Activated CD4-positive, alpha-beta T cell treated with anti-CD3 and anti-CD28 coated beads, Interleukin-2, amount 50 U/mL, for 24 hours (primary cell): Measurements from ENCODE around the gene PCDHGB3.
"Not testable (repeated sequence)": the region's sequence is repeated elsewhere in the genome, so short reads cannot be mapped to it uniquely, and the experiment has no call there.

Experiments
- DNase-seq, 2 donors: peaks; one replicate each; pipeline ENCODE4 v3.0.0-alpha.2; 2020; ENCODE audit warnings: low read depth in 1 of 2, low spot score in 1 of 2

PCDHGB3 gene

DNA sequence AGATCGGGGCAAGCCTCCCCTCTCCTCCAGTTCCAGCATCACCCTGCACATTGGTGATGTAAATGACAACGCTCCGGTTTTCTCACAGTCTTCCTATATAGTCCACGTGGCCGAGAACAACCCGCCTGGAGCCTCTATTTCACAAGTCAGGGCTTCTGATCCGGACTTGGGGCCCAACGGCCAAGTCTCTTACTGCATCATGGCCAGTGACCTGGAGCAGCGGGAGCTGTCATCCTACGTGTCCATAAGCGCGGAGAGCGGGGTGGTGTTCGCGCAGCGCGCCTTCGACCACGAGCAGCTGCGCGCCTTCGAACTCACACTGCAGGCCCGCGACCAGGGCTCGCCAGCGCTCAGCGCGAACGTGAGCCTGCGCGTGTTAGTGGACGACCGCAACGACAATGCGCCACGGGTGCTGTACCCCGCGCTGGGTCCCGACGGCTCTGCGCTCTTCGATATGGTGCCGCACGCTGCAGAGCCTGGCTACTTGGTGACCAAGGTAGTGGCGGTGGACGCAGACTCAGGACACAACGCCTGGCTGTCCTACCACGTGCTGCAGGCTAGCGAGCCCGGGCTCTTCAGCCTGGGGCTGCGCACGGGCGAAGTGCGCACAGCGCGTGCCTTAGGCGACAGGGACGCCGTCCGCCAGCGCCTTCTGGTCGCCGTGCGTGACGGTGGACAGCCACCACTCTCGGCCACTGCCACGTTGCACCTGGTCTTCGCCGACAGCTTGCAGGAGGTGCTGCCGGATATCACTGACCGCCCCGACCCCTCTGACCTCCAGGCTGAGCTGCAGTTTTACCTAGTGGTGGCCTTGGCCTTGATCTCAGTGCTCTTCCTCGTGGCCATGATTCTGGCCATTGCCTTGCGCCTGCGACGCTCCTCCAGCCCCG, 19.4 kb downstream of the PCDHGB3 start:
- DNase-seq, result no peak

DNA sequence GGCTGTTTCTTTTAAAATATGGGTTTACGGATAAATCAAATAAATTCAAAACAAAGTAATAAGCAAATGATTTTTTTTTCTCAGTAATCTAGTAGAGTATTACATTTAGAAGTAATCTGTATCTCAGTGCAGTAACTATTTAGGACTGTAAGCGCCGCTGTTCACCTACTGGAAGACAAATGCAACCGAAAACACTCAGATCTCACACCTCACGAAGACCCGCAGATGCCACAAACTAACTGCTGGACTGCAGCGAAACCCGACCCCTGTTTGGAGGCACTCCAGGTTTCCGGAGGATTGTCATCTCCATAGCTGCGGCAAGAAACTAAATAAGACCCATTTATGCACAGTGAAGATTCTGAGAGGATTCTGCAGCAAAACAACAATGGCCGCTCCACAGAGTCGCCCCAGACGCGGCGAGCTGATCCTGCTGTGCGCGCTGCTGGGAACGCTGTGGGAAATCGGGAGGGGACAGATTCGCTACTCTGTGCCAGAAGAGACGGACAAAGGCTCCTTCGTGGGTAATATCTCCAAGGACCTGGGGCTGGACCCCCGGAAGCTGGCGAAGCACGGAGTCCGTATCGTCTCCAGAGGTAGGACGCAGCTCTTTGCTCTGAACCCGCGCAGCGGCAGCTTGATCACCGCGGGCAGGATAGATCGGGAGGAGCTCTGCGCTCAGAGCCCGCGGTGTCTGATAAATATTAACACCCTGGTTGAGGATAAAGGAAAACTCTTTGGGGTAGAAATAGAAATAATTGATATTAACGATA, 22.6 kb downstream of the PCDHGB3 start, which contains the start of gene PCDHGA8:
Gene PCDHGA8, plus strand, starts transcription at position 205 of the 770 bp plus-strand sequence. Its CDS starts 181 bp downstream, at position 386.
- no peak for DNase-seq

DNA sequence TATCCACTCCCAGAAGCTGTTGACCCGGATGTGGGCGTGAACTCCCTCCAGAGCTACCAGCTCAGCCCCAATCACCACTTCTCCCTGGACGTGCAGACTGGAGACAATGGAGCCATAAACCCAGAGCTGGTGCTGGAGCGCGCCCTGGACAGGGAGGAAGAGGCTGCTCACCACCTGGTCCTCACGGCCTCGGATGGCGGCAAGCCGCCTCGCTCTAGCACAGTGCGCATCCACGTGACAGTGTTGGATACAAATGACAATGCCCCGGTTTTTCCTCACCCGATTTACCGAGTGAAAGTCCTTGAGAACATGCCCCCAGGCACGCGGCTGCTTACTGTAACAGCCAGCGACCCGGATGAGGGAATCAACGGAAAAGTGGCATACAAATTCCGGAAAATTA, 23.2 kb downstream of the PCDHGB3 start:
- no peak for DNase-seq

DNA sequence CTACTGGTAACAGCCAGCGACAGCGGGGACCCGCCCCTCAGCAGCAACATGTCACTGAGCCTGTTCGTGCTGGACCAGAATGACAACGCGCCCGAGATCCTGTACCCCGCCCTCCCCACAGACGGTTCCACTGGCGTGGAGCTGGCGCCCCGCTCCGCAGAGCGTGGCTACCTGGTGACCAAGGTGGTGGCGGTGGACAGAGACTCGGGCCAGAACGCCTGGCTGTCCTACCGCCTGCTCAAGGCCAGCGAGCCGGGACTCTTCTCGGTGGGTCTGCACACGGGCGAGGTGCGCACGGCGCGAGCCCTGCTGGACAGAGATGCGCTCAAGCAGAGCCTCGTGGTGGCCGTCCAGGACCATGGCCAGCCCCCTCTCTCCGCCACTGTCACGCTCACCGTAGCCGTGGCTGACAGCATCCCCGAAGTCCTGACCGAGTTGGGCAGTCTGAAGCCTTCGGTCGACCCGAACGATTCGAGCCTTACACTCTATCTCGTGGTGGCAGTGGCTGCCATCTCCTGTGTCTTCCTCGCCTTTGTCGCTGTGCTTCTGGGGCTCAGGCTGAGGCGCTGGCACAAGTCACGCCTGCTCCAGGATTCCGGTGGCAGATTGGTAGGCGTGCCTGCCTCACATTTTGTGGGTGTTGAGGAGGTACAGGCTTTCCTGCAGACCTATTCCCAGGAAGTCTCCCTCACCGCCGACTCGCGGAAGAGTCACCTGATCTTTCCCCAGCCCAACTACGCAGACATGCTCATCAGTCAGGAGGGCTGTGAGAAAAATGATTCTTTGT, 24.6 kb downstream of the PCDHGB3 start:
- not testable (repeated sequence) for DNase-seq

DNA sequence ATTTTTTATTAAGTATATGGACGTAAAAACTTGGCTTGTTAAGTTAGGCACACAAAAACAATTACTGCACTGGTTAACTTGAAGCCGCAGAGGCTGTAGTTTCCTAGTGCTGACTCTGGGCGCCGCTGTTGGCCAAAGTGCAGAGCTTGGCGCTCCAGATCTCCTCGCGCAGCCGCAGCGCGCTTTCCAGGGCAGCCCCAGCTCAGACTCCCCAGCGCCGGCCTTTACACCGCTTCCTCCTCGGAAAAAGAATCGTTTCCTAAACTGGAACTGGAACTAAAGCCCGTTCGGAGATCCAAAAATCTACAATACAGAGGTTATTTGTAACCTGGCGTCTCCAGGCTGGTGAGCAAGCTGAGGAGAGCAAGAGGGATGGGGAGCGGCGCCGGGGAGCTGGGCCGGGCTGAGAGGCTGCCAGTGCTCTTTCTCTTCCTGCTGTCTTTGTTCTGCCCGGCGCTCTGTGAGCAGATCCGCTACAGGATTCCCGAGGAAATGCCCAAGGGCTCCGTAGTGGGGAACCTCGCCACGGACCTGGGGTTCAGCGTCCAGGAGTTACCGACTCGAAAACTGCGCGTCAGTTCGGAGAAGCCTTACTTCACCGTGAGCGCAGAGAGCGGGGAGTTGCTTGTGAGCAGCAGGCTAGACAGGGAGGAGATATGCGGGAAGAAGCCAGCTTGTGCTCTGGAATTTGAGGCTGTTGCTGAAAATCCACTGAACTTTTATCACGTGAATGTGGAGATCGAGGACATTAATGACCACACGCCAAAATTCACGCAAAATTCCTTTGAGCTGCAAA, 27.9 kb downstream of the PCDHGB3 start, which contains the start of gene PCDHGB5:
Gene PCDHGB5, plus strand, starts transcription at position 192 of the 796 bp plus-strand sequence. Its CDS starts 181 bp downstream, at position 373.
- not testable (repeated sequence) for DNase-seq

DNA sequence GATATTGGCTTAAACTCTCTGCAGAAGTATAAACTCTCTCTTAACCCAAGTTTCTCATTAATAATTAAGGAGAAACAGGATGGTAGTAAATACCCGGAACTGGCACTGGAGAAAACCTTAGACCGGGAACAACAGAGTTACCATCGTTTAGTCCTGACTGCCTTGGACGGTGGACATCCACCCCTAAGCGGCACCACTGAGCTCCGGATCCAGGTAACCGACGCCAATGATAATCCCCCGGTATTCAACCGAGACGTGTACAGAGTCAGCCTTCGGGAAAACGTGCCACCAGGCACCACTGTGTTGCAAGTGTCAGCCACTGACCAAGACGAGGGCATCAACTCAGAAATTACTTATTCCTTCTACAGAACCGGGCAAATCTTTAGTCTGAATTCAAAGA, 28.6 kb downstream of the PCDHGB3 start:
- no peak for DNase-seq

DNA sequence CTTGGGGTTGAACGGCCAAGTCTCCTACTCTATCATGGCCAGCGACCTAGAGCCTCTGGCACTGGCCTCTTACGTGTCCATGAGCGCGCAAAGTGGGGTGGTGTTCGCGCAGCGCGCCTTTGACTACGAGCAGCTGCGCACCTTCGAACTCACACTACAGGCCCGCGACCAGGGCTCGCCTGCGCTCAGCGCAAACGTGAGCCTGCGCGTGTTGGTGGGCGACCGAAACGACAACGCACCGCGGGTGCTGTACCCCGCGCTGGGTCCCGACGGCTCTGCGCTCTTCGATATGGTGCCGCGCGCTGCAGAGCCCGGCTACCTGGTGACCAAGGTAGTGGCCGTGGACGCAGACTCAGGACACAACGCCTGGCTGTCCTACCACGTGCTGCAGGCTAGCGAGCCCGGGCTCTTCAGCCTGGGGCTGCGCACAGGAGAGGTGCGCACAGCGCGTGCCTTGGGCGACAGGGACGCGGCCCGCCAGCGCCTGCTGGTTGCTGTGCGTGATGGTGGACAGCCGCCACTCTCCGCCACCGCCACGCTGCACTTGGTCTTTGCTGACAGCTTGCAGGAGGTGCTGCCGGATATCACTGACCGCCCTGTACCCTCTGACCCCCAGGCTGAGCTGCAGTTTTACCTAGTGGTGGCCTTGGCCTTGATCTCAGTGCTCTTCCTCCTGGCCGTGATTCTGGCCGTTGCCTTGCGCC, 29.7 kb downstream of the PCDHGB3 start:
- DNase-seq, result no peak

DNA sequence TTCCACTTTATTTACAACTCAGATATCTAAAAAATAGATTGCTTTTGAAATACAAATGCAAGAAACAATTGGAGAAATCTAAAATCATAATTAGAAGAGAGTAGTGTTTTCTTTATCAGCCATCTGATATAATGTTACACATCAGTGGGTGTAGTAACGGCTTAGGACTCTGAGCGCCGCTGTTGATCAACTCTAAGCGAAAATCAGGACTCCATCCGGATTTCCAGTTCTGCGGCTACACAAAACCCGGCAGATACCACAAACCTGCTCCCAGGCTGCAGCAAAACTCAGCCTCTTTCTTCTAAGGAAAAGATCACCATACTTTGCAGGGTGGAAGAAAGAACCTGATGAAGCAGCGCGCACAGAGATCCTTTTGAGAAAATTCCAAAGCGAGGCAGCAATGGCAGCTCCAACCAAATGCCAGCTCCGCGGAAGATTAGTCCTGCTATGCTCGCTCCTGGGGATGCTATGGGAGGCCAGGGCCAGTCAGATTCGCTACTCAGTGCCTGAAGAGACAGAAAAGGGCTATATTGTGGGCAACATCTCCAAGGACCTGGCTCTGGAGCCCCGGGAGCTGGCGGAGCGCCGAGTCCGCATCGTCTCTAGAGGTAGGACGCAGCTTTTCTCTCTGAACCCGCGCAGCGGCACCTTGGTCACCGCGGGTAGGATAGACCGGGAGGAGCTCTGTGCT, 32.7 kb downstream of the PCDHGB3 start, which contains the start of gene PCDHGA9:
Gene PCDHGA9, plus strand, starts transcription at position 226 of the 691 bp plus-strand sequence. Its CDS starts 175 bp downstream, at position 401.
- no peak for DNase-seq

DNA sequence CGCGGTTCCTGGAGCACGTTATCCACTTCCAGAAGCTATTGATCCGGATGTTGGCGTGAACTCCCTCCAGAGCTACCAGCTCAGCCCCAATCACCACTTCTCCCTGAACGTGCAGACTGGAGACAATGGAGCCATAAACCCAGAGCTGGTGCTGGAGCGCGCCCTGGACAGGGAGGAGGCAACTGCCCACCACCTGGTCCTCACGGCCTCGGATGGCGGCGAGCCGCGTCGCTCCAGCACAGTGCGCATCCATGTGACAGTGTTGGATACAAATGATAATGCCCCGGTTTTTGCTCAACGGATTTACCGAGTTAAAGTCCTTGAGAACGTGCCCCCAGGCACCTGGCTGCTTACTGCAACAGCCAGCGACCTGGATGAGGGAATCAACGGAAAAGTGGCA, 33.3 kb downstream of the PCDHGB3 start:
- no peak for DNase-seq

DNA sequence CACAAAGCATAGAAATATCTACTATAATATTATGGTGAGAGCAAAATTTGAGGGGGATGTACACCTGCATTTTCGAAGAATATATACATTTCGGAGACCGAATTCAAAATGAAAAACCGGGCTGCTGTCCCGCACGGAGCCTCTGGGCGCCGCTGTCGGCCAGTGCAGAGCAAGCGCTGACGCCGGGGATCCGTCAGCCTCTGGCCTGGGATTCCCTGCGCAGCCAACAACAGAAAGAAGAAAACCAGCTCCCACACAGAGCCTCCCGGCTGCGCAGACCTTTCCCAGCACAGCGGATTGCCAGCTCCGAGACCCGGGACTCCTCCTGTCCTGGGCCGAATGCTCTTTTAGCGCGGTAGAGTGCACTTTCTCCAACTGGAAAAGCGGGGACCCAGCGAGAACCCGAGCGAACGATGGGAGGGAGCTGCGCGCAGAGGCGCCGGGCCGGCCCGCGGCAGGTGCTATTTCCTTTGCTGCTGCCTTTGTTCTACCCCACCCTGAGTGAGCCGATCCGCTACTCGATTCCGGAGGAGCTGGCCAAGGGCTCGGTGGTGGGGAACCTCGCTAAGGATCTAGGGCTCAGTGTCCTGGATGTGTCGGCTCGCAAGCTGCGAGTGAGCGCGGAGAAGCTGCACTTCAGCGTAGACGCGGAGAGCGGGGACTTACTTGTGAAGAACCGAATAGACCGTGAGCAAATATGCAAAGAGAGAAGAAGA, 37.9 kb downstream of the PCDHGB3 start, which contains the start of gene PCDHGB6:
Gene PCDHGB6, plus strand, starts transcription at position 232 of the 716 bp plus-strand sequence. Its CDS starts 182 bp downstream, at position 414.
- peak in 1 of 2 donors; percentile 24 for DNase-seq

DNA sequence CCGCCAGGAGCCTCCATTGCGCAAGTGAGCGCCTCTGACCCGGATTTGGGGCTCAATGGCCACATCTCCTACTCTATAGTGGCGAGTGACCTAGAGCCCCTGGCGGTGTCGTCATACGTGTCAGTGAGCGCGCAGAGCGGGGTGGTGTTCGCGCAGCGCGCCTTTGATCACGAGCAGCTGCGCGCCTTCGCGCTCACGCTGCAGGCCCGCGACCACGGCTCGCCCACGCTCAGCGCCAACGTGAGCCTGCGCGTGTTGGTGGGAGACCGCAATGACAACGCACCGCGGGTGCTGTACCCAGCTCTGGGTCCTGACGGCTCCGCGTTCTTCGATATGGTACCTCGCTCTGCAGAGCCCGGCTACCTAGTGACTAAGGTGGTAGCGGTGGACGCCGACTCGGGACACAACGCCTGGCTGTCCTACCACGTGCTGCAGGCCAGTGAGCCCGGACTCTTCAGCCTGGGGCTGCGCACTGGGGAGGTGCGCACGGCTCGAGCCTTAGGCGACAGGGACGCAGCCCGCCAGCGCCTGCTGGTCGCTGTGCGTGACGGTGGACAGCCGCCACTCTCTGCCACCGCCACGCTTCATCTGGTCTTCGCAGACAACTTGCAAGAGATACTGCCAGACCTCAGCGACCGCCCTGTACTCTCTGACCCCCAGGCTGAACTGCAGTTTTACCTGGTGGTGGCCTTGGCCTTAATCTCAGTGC, 39.7 kb downstream of the PCDHGB3 start:
- no peak for DNase-seq

DNA sequence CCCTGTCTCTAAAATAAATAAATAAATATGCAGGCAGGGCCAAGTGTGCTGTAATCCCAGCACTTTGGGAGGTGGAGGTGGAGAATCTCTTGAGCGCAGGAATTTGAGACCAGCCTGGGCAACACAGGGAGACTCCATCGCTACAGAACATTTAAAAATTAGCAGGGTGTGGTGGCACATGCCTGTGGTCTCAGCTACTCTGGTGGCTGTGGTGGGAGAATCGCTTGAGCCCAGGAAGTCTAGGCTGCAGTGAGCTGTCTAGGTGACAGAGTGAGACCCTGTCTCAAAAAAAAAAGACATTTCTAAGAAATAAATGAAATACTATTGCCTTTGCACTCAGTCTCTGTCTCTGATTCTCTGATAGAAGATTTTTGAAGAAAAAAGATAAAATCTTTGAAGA, 41.5 kb downstream of the PCDHGB3 start:
- no peak for DNase-seq

DNA sequence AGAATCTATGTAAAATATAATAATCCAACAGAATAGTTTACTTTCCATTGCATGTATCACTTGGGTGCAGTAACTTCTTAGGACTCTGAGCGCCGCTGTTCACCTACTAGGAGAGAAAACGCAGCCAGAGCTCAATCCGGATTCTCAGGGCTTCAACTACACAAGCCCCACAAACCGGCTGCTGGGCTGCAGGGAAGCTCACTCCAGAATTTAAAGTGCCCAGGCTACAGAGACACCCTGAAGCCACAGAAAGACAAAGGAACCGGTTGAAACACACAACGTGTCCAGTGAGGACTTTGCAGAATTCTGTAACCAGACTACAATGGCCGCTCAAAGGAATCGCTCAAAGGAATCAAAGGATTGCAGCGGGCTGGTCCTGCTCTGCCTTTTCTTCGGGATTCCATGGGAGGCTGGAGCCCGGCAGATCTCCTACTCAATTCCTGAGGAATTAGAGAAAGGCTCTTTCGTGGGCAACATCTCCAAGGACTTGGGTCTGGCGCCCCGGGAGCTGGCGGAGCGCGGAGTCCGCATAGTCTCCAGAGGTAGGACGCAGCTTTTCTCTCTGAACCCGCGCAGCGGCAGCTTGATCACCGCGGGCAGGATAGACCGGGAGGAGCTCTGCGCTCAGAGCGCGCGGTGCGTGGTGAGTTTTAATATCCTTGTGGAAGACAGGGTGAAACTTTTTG, 43.0 kb downstream of the PCDHGB3 start, which contains the start of gene PCDHGA10:
Gene PCDHGA10, plus strand, starts transcription at position 134 of the 686 bp plus-strand sequence. Its CDS starts 189 bp downstream, at position 323.
- DNase-seq, result peak in 1 of 2 donors; percentile 42

DNA sequence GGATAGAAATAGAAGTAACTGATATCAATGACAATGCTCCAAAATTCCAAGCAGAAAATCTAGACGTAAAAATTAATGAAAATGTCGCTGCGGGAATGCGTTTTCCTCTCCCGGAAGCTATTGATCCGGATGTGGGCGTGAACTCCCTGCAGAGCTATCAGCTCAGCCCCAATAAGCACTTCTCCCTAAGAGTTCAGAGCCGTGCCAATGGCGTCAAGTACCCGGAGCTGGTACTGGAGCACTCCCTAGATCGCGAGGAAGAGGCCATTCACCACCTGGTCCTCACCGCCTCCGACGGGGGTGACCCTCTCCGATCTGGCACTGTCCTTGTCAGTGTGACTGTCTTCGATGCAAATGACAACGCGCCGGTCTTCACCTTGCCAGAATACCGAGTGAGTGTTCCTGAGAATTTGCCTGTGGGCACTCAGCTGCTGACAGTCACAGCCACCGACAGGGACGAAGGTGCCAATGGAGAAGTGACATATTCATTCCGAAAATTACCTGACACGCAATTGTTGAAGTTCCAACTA, 43.6 kb downstream of the PCDHGB3 start:
- DNase-seq, result no peak

DNA sequence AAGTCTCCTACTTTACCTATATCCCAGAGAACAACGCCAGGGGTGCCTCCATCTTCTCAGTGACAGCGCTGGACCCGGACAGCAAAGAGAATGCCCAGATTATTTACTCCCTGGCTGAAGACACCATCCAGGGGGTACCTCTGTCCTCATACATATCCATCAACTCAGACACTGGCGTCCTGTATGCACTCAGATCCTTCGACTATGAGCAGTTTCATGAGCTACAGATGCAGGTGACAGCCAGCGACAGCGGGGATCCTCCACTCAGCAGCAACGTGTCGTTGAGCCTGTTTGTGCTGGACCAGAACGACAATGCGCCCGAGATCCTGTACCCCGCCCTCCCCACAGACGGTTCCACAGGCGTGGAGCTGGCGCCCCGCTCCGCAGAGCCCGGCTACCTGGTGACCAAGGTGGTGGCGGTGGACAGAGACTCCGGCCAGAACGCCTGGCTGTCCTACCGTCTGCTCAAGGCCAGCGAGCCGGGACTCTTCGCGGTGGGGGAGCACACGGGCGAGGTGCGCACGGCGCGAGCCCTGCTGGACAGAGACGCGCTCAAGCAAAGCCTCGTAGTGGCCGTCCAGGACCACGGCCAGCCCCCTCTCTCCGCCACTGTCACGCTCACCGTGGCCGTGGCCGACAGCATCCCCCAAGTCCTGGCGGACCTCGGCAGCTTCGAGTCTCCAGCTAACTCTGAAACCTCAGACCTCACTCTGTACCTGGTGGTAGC, 44.7 kb downstream of the PCDHGB3 start:
- not testable (repeated sequence) for DNase-seq

DNA sequence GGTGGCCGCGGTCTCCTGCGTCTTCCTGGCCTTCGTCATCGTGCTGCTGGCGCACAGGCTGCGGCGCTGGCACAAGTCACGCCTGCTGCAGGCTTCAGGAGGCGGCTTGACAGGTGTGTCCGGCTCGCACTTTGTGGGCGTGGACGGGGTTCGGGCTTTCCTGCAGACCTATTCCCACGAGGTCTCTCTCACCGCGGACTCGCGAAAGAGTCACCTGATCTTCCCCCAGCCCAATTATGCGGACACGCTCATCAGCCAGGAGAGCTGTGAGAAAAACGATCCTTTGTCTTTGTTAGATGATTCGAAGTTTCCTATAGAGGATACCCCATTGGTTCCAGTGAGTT, 45.2 kb downstream of the PCDHGB3 start:
- not testable (repeated sequence) for DNase-seq
